Coronary artery (tissue), 2 donors: ENCODE data around the gene JAK3.
"Not testable (repeated sequence)": the region's sequence is repeated elsewhere in the genome, so short reads cannot be mapped to it uniquely, and the experiment has no call there.

Source experiments
- DNase-seq: peaks from one replicate; pipeline ENCODE4 v3.0.0-alpha.2; 2017; ENCODE audit warnings: low spot score
- H3K27ac ChIP-seq, 2 donors: fragments of 200-600 bp; sonication (generic); one replicate each; pipeline ENCODE4 v1.5.1; 2016 to 2019
- H3K4me3 ChIP-seq: fragments of 200-600 bp; sonication (generic); 2 replicates; pipeline ENCODE4 v1.5.1; 2016; ENCODE audit warnings: mild to moderate bottlenecking, moderate library complexity
- TF ChIP-seq, protein P1 (sequence below): fragments of 200-600 bp; sonication (generic); IDR thresholded peaks from one replicate; pipeline ENCODE4 v1.5.1; 2019; ENCODE audit warnings: antibody characterized with exemption

Gene JAK3

DNA sequence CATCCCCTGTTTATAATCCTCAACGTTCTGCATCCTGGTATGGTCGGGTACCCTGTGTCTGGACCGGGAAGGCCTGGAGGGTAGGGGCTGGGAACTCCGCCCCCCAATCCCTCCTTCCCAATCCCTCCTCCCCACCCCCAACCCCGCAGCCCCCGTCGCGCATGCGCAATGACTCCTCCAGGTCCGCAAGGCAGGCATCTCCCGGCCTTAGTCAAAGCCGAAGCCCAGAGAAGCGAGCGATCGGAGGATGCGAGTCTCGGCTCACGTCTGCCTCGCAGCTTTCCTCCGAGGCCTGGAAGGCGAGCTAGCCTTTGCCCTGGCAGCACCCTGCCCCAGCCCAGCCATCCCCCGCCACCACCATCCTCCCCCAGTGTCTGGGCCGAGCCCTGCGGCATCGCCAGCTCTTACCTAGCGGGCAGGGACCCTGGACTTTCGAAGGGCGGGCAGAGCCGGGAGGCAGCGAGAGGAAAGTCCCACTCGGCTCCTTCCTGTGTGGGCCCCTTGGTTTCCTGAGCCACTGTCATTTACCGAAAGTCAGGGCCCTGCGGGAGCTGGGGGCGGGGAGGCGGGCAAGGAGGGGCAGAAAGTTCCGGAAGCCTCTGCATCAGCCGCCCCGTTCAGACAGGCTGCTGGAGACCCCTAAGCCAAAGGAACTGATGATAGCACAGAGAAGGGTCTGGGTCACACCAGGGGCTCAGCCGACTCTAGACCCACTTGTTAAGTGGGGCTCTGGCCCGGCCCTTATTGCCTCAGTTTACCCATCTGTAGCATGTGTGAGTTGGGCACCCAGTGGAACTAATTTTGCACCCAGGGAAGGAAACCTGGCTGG lies at the start of gene JAK3:
JAK3 (minus strand) TSS at position 445 of the 829 bp plus-strand sequence. CDS start 3,565 bp downstream, outside the sequence.
- TF ChIP-seq, protein P1, sequence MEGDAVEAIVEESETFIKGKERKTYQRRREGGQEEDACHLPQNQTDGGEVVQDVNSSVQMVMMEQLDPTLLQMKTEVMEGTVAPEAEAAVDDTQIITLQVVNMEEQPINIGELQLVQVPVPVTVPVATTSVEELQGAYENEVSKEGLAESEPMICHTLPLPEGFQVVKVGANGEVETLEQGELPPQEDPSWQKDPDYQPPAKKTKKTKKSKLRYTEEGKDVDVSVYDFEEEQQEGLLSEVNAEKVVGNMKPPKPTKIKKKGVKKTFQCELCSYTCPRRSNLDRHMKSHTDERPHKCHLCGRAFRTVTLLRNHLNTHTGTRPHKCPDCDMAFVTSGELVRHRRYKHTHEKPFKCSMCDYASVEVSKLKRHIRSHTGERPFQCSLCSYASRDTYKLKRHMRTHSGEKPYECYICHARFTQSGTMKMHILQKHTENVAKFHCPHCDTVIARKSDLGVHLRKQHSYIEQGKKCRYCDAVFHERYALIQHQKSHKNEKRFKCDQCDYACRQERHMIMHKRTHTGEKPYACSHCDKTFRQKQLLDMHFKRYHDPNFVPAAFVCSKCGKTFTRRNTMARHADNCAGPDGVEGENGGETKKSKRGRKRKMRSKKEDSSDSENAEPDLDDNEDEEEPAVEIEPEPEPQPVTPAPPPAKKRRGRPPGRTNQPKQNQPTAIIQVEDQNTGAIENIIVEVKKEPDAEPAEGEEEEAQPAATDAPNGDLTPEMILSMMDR = no peak
- peak within 1 kb of the TSS; percentile 70 for H3K4me3 ChIP-seq
- peak within 1 kb of the TSS; percentile 4 to 86 for H3K27ac ChIP-seq
- no peak for DNase-seq

DNA sequence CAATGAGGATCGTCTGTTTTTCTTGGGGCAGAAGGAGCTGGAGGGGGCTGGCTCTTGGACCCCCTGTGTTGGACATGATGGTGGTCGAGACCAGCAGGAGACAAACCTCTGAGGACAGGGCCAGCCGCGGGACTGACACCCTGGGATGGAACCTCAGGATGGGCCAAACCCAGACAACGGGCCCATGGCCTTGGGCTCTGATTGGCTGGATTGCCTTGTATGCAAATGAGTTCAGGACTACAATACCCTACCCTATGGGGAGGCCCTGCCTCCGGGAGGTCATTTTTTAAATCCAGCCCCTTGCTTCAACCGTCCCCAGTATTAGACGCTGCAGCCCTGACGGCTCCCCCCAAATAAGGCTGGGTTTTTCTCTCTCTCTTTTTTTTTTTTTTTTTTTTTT lies 46.0 kb upstream of the JAK3 start:
- TF ChIP-seq, protein P1 = no peak
- DNase-seq = no peak
- no peak overlapping the region for H3K4me3 ChIP-seq
- no peak overlapping the region for H3K27ac ChIP-seq

DNA sequence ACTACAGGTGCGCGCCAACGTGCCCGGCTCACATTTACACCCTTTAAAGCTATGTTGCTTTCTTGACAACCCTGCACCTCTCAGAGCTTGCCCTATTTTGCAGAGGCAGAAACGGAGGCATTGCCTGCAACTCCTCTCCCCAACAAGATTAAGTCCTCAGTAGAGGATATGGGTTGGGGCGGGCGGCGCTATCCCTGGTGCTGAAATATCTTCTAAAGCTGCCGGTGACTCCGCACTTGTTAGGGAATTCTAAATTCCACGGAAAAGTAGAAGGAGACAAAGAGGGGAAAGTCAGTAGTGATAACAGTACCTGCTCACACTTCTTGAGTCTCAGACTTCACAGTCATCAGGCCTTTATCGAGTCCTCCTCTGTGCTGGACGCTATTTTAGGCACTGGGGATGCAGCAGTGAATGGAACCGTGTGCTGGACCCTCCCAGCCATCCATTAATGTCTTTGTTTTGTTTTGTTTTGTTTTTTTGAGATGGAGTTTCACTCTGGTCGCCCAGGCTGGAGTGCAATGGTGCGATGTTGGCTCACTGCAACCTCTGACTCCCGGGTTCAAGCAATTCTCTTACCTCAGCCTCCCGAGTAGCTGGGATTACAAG lies 41.9 kb upstream of the JAK3 start:
- Histone ChIP-seq H3K4me3 (no peak overlapping the region), H3K27ac (no peak overlapping the region)
- TF ChIP-seq, protein P1 = no peak
- DNase-seq = no peak

DNA sequence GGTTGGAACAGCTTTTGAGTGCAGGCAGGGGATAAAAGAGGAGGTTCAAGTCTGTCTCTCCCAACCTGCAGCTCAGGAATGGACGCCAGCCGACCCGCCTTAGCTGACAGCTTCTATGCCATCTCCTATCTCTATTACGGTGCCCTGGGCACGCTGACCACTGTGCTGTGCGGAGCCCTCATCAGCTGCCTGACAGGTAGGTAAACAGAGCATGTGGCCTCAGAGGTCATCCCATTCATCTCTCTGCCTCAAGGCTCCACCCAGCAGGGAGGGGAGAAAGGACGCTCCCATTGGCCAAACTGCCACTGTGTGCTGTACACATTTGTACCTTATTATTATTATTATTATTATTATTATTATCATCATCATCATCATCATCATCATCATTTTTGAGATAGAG lies 40.5 kb upstream of the JAK3 start:
- H3K4me3 ChIP-seq = no peak overlapping the region
- TF ChIP-seq, protein P1 = no peak
- no peak for DNase-seq
- no peak overlapping the region for H3K27ac ChIP-seq

DNA sequence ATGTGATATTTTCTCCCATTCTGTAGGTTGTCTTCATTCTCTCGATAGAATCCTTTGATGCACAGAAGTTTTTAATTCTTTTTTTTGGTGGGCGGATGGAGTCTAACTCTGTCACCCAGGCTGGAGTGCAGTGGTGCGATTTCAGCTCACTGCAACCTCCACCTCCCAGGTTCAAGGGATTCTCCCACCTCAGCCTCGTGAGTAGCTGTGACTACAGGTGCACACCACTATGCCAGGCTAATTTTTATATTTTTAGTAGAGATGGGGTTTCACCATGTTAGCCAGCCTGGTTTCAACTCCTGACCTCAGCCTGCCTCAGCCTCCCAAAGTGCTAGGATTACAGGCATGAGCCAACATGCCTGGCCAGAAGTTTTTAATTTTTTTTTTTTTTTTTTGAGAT lies 39.4 kb upstream of the JAK3 start:
- not testable (repeated sequence) for DNase-seq, H3K4me3 ChIP-seq, H3K27ac ChIP-seq

DNA sequence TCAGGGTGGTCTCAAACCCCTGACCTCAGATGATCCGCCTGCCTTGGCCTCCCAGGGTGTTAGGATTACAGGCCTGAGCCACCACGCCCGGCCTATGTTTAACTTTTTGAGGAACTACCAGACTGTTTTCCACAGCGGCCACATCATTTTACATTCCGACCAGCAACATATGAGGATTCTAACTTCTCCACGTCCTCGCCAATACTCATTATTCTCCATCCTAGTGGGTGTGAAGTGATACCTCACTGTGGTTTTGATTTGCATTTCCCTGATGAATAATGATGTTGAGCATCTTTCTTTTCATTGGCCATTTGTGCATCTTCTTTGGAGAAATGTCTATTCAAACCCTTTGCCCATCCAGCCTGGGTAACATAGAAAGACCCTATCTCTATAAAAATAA lies 38.7 kb upstream of the JAK3 start:
- H3K27ac ChIP-seq = no peak overlapping the region
- DNase-seq = no peak
- no peak overlapping the region for H3K4me3 ChIP-seq
- TF ChIP-seq, protein P1 = no peak

DNA sequence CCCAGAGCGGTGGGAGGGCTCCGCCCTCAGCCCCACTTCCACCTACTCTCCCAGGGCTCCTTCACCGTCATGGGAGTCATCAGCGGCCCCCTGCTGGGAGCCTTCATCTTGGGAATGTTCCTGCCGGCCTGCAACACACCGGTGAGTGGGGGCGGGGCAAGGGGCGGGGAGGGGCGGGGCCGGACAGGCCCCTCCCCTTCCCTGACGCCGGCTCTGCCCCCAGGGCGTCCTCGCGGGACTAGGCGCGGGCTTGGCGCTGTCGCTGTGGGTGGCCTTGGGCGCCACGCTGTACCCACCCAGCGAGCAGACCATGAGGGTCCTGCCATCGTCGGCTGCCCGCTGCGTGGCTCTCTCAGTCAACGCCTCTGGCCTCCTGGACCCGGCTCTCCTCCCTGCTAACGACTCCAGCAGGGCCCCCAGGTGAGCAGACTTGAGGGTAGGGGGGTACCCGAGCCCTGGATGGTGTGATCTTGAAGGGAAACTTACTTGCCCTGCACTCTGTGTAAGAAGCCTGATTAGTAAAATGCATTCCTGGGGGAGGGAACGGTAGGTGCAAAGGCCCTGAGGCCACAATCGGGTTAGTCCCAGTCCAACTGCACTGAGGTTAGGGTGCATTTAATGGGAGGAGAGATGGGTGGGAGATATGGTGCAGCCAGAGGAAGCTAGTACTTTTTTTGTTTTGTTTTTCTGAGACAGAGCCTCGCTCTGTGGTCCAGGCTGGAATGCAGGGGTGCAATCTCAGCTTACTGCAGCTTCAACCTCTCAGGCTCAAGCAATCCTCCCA lies 36.0 kb upstream of the JAK3 start:
- no peak overlapping the region for H3K27ac ChIP-seq
- no peak for DNase-seq
- TF ChIP-seq, protein P1 = no peak

More for the DNA sequence above, 36.0 kb upstream of the JAK3 start:
- H3K4me3 ChIP-seq = no peak overlapping the region
